HUES6 (cell line): ENCODE data around the gene MDP1.
"Not testable (repeated sequence)": the region's sequence is repeated elsewhere in the genome, so short reads cannot be mapped to it uniquely, and the experiment has no call there.

Experiments used
- H3K27ac ChIP-seq: 2 replicates; pipeline ENCODE4 v1.7.0; 2013; ENCODE audit warnings: low read depth, mild to moderate bottlenecking, low read length, inconsistent platforms
- H3K27me3 ChIP-seq: 2 replicates; pipeline ENCODE4 v1.6.1; 2013; ENCODE audit warnings: low read length; ENCODE audit not compliant: control insufficient read depth, insufficient read depth
- H3K36me3 ChIP-seq: 2 replicates; pipeline ENCODE4 v1.6.1; 2013; ENCODE audit warnings: low read length; ENCODE audit not compliant: control insufficient read depth, insufficient read depth
- H3K4me1 ChIP-seq: 2 replicates; pipeline ENCODE4 v1.6.1; 2013; ENCODE audit warnings: low read length; ENCODE audit not compliant: control insufficient read depth, insufficient read depth
- H3K4me3 ChIP-seq: 2 replicates; pipeline ENCODE4 v1.5.1; 2013; ENCODE audit warnings: low read depth, low read length
- H3K9ac ChIP-seq: one replicate; pipeline ENCODE4 v1.6.1; 2013; ENCODE audit warnings: mild to moderate bottlenecking, low read length
- H3K9me3 ChIP-seq: 2 replicates; pipeline ENCODE4 v1.6.1; 2013; ENCODE audit warnings: low read depth, low read length; ENCODE audit not compliant: control insufficient read depth, insufficient read depth

The MDP1 gene

DNA sequence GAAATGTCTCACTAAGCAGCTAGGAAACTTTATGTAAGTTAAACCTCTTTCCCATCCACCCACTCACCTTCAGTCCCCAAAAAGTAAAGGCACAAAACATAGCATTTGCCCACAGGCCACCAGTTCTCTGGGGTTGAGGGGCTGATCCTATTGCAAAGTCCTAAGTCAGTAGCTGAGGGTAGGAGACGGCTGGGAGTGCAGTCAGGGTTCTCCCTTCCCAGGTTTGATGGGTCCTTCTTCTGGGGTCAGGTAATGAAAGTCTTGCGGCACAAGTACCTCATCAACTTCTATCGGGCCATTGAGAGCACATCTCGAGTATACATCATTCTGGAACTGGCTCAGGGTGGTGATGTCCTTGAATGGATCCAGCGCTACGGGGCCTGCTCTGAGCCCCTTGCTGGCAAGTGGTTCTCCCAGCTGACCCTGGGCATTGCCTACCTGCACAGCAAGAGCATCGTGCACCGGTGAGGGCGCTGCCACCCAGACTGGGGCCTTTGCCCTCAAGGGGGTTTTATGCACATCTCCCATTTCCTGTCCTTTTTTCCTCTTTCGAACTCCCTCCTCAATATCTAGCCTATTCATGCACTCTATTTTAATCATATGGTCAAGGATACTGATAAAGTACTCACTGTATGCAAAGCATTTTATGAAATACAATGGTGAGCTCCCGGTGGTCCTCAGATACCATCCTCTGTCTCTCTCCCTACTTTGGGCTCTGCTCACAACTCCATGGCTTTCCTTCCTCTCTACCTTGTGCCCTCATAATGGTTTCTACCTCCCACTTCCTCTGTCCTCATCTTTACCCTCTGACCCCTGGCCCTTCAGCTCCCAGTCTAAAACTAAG is 9.4 kb downstream of the MDP1 start:
- no peak overlapping the region for H3K27ac ChIP-seq
- no peak overlapping the region for H3K4me3 ChIP-seq
- peaks cover 78% of the 10 kb centered on the region for H3K36me3 ChIP-seq
- peaks cover 9% of the 10 kb centered on the region for H3K9me3 ChIP-seq
- no peak overlapping the region for H3K9ac ChIP-seq
- peaks cover 5% of the 10 kb centered on the region for H3K4me1 ChIP-seq
- no peaks in the 10 kb centered on the region for H3K27me3 ChIP-seq

DNA sequence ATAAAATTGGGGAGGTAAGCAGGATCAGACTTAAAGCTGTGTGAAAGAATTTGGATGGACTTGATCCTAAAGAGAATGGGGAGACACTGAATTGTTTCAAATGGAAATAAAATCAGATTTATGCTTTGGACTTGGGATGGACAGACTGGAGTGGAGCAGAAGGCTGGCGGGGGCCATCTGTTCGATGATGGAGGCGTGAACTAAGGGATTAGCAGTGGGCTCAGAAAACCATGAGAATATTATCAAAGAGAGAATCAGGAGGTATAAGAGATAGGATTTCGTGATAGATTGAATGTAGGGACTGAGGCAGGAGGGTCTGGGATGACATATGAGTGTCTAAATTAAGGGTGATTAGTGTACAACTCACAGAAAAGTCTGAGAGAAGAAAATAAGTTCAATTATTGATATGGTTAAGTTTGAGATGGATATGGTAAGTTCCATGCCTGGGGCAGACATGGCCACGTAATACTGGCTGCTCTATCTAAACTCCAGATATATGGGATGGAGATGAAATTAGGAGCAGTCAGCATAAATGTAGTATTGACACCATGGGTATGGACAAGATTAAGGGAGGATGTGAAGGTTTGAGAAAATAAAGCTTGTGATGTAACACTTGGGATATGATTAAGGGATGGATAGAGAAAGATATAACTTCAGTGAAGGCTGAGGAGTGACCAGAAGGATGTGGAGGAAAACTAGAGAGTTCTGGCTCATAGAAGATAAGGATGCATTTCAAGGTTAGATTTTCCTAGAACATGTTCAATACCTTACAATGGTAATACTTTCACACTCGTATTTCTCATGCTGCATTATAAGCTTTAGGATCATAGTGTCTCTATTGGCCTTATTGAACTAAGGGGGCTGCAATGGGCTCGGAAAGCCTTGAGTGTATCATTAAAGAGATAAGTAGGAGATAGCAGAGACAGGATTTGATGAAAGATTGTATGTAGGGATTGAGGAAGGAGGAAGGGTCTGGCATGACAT is 11.4 kb downstream of the MDP1 start:
- no peaks in the 10 kb centered on the region for H3K27me3 ChIP-seq
- H3K36me3 ChIP-seq, result peaks cover 75% of the 10 kb centered on the region
- no peak overlapping the region for H3K4me3 ChIP-seq
- H3K4me1 ChIP-seq, result peaks cover 5% of the 10 kb centered on the region
- H3K9me3 ChIP-seq, result peaks cover 14% of the 10 kb centered on the region
- no peak overlapping the region for H3K27ac ChIP-seq
- H3K9ac ChIP-seq, result no peak overlapping the region

GRCh38 chr14:24203249-24203886 is 12.5 kb downstream of the MDP1 start:
- Histone ChIP-seq H3K4me3 (peak overlapping the region; percentile 33), H3K27ac (peak overlapping the region; percentile 86), H3K9me3 (peaks cover 14% of the 10 kb centered on the region), H3K9ac (peak overlapping the region; percentile 57), H3K36me3 (peaks cover 73% of the 10 kb centered on the region)
- not testable (repeated sequence) for H3K4me1 ChIP-seq, H3K27me3 ChIP-seq

DNA sequence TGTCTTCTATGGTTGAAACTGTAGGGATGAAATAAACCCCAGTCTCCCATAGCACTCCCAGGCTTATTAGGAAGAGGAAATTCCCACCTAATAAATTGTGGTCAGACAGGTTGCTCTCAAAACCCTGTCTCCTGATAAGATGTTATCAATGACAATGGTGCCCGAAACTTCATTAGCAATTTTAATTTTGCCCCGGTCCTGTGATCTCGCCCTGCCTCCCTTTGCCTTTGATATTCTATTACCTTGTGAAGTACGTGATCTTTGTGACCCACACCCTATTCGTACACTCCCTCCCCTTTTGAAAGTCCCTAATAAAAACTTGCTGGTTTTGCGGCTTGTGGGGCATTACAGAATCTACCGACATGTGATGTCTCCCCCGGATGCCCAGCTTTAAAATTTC is 13.3 kb downstream of the MDP1 start:
- Histone ChIP-seq H3K9me3 (peaks cover 14% of the 10 kb centered on the region), H3K4me3 (peak overlapping the region; percentile 33; the same call in 1 of the 2 replicates), H3K36me3 (peaks cover 65% of the 10 kb centered on the region), H3K27ac (peak overlapping the region; percentile 86; the same call in 1 of the 2 replicates), H3K9ac (peak overlapping the region; percentile 57)
- H3K4me1 ChIP-seq, H3K27me3 ChIP-seq: not testable (repeated sequence)

DNA sequence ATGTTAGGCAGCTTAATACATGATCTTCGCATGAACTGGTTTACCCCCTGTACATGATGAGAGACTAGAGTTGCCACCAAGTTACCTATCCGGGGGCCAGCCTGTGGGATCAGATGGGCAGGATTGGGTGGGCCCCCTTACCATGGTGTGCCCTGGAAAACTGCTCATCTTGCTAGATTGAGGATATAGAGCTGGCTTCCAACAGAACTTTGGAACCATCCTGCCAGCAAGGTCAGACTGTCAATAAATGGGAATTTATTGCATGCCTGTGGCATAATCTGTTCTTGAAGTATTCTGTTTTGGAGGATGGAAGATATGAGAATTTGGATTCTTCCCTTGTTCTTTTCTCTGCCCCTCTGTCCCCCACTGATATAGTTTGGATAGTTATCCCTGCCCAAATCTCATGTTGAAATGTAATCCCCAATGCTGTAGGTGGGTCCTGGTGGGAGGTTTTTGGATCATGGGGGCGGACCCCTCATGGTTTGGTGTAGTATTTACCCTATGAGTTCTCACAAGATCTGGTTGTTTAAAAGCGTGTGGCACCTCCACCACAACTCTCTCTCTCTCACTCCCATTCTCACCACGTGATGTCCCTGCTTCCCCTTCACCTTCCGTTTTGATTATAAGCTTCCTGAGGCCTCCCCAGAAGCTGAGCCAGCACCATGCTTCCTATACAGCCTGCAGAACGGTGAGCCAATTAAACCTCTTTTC is 16.9 kb downstream of the MDP1 start:
- no peak overlapping the region for H3K27ac ChIP-seq
- H3K4me1 ChIP-seq, result peaks cover 11% of the 10 kb centered on the region
- peaks cover 14% of the 10 kb centered on the region for H3K9me3 ChIP-seq
- no peak overlapping the region for H3K9ac ChIP-seq
- no peaks in the 10 kb centered on the region for H3K27me3 ChIP-seq
- H3K4me3 ChIP-seq, result no peak overlapping the region
- H3K36me3 ChIP-seq, result peaks cover 38% of the 10 kb centered on the region

- Histone ChIP-seq H3K9ac (no peak overlapping the region), H3K27me3 (no peaks in the 10 kb centered on the region), H3K36me3 (peaks cover 45% of the 10 kb centered on the region), H3K27ac (no peak overlapping the region), H3K4me3 (peak overlapping the region; percentile 89; the same call in 1 of the 2 replicates), H3K9me3 (peaks cover 9% of the 10 kb centered on the region), H3K4me1 (peaks cover 6% of the 10 kb centered on the region; the same call in 1 of the 2 replicates)
These were observed 18.8 kb downstream of the MDP1 start for GRCh38 chr14:24197056-24197450.

- peaks cover 5% of the 10 kb centered on the region for H3K9me3 ChIP-seq
- peak overlapping the region; percentile 89 for H3K4me3 ChIP-seq
- H3K27ac ChIP-seq, result peak overlapping the region; percentile 100
- H3K27me3 ChIP-seq, result no peaks in the 10 kb centered on the region
- peaks cover 43% of the 10 kb centered on the region for H3K36me3 ChIP-seq
- peaks cover 6% of the 10 kb centered on the region; the same call in 1 of the 2 replicates for H3K4me1 ChIP-seq
- peak overlapping the region; percentile 98 for H3K9ac ChIP-seq
These were observed 19.5 kb downstream of the MDP1 start for GRCh38 chr14:24196071-24197055.

DNA sequence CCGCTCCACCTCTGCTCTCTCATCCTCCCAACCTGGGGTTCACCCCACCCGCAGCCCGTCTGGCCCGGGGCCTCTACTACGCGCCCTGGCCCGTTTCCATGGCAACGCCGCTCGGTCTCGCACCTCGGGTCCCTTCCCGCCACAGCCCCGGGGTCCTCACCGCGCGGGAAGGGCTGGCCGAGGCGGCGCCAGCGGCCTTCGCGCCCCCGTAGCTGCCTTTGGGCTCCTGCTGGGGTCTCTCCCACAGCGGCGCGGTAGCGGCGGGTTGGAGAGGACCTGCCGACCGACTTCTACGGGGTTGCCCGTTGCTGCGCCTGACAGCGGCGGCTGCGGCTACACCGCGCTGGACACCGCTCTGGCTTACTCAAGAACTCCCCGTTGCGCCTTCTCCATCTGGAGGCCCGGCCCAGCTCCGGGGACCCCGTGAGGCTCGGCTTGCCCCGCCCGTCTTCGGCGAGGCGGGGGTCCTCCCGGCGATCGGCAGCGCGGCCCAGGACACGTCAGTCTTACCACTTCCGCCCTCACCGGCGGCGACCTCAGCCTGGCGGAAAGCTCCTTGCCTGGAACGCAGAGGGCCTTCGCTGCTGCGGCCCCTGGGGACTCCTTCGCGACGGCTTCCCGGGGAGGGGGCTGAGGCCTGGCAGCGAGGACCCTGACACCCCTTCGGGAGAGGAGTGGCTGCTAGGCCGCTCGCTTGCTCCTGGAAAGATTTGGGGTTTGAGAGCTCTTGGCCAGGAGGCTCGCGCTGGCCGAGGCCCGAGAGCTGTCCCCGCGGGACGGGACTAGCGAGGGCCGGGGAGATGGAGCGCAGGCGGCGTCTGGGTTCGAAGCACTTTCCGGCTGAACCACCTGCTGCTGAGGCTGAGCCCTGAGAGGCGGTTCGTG is 20.4 kb downstream of the MDP1 start, which contains the start of gene TM9SF1:
Gene TM9SF1 (minus strand): TSS at position 256 of the 885 bp plus-strand sequence. CDS start 422 bp downstream, outside the sequence.
- peak within 1 kb of the TSS; percentile 100 for H3K27ac ChIP-seq
- peaks cover 2% of the 10 kb centered on the region; the same call in 1 of the 2 replicates for H3K9me3 ChIP-seq
- H3K4me3 ChIP-seq, result peak within 1 kb of the TSS; percentile 89
- H3K4me1 ChIP-seq, result peaks cover 6% of the 10 kb centered on the region; the same call in 1 of the 2 replicates
- peaks cover 39% of the 10 kb centered on the region for H3K36me3 ChIP-seq
- H3K27me3 ChIP-seq, result no peaks in the 10 kb centered on the region
- peak within 1 kb of the TSS; percentile 98 for H3K9ac ChIP-seq

GRCh38 chr14:24194873-24195185 is 21.0 kb downstream of the MDP1 start:
- Histone ChIP-seq H3K9me3 (peaks cover 2% of the 10 kb centered on the region; the same call in 1 of the 2 replicates), H3K9ac (peak overlapping the region; percentile 98), H3K4me1 (peaks cover 6% of the 10 kb centered on the region; the same call in 1 of the 2 replicates), H3K27me3 (no peaks in the 10 kb centered on the region), H3K27ac (peak overlapping the region; percentile 100), H3K4me3 (peak overlapping the region; percentile 89), H3K36me3 (peaks cover 40% of the 10 kb centered on the region)
